ENCODE data around the gene WDR3.
"Not testable (repeated sequence)": the region's sequence is repeated elsewhere in the genome, so short reads cannot be mapped to it uniquely, and the experiment has no call there.

Gene WDR3

DNA sequence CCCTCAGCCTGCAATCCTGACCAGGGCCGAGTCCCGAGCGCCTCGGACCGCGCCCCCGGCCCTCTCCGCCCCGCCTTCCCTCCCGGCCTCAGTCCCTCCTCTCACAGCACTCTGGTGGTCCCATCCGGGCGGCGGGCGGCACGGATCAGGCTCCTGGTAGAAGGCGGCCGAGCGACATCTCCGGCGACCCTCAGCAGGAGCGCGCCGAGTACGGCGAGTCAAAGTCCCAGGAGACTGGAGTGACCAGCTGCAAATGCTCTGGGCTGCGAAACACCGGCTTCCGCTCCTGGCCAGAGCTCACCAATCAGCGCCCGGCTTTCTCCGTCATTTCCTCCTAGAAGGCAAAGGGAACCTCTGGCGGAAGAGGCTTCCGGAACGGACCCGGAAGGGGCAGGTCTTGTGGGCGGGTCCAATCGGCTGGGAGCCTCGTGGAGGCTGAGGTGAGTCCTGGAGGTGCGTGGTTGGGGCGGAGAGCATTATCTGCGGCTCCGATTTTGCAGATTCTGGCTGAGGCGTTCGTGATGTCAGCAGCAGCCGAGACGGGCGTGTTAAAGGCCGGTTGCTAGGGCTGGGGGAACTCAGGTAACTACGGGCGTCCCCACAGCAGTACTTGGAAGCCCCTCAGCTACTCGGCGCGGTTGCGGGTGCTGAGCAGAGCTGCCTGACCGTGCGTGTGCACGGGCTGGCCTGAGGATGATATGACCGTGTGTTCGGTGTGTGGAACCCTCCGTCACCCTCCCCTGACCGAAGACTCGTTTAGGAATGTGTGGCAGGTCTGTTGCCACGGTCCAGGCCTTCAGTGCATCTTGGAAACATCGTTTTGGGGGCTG is at the start of gene WDR3, which contains the start of gene GDAP2:
TSS of gene WDR3 (plus strand) at position 397 of the 830 bp plus-strand sequence. CDS start 3,581 bp downstream, outside the sequence.
TSS of gene GDAP2 (minus strand) at position 279 of the 830 bp plus-strand sequence. CDS start 9,264 bp downstream, outside the sequence.
- DNase-seq (ENCODE audit: low read depth) = peak; percentile 94

DNA sequence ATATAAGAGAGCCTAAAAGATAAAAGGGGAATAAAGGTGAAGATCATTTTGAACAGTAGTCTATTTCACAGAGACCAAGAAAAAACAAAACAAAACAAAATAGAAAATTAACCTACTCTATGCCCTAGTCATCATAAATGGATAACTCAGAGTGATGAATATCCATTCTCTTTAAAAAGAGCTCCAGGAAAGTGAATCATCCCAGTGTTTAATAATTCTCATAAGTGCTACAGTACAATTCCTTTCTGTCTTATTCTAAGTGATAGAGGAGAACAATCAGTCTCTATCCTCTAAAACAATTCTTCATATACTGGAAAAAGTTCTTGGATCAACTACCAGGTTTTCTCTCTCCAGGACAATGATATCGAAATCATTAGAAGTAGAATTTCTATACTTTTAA is 45.9 kb upstream of the WDR3 start:
- no peak for DNase-seq (ENCODE audit: low read depth)

DNA sequence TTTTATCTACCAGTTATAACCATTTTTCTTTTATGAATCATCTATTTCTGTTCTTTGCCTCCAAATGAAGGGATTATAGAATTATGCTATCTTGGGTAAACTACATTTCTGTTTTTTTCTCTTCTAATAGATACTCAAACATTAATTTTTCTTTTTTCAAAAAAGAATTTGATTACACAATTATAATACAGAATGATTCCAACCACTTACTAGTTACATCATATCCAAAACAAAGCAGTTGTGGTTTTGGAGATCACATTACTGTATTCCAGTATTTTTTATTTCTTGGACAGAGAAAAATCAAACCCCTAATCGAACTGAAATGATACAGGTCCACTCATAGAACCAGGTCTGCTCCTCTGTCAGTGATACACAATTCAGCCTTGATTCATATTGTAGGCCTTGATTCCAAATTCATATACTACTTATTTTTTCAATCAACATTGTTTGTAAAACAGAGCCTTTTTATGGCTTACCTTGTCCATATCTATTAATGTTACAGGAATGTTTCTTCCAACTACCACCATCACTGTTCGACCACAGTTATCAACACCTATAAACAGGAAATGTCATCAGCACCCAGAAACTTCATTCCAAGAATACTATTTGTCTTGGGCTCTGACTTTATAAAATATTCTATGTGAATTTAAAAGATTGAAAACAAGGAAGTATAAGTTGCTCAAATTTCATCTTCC is 43.3 kb upstream of the WDR3 start:
- peak; percentile 7 for DNase-seq (ENCODE audit: low read depth)

DNA sequence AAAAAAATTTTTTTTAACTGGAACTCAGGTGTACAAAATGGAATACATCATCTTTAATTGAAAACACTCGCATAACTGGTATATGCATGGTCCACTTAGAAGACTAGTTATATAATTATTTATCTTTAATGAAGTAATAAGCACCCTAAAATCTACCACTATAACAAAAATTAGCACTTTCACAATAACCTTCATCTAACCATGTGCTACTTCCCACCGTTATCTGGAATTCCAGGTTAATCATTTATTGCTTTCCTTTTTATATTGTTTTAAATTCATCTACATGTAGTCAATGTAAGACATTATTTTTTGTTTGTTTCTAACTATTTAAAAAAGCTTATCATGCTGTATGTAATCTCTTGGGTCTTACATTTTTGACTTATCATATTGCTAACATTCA is 39.1 kb upstream of the WDR3 start:
- no peak for DNase-seq (ENCODE audit: low read depth)

DNA sequence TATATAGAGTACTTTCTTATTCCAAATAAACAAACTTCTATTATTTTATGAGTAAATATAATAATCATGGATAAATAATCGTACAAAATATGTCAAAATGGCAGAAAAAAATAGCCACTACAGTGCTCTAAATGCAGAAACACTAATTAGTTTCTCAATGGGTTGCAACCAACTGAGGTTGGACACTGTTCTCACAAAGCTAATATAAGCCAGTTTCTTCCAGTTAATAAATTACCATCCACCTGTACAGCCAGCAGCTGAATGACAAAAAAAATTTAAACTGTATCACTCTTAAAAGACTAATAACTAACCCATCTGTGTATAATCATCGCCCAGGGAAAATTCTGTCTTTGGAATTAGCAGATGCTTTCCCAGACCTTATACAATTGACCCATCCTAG is 37.0 kb upstream of the WDR3 start:
- no peak for DNase-seq (ENCODE audit: low read depth)

DNA sequence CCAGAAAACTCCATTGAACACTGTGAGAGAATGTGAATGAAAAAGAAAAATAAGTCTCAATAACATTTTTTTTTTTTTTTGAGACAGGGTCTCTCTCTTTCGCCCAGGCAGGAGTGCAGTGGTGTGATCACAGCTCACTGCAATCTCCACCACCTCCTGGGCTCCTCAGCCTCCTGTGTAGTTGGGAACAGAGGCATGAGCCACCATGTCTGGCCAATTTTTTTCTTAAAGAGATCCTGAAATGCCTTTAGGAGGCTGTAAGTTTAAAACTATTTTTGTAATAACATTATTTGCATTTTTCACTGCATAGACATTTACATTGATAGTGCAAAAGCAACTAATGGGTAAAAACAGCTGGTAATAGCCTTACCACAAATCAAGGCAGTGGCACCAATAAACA is 35.5 kb upstream of the WDR3 start:
- no peak for DNase-seq (ENCODE audit: low read depth)

DNA sequence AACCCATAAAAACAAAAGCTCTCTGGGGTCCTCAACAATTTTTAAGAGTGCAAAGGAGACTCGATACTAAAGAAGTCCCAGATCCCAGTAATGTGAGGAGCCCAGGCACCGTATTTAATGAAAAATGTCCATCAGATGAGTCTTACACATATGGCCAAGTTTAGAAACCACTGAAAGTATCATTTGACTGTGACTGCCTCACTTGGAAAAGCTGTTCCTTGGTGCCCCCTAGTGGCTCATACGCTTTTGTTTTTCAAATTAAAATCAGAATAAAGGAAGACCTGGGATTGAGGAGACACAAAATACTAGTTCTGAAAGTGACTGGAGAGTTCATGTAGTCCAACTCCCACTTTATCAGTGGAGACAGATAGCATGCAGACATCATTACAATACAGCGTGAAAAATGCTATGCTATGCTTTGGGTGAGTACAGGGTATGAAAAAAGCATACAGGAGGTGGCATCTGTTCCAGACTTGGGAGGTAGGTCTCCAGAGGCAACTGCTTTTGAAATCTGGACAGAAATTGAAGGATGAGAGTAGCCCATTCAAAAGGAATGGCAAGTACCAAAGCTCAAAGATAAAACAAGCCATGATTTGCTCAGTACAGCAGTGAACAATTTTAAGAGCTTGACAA is 33.9 kb upstream of the WDR3 start:
- peak; percentile 80 for DNase-seq (ENCODE audit: low read depth)

DNA sequence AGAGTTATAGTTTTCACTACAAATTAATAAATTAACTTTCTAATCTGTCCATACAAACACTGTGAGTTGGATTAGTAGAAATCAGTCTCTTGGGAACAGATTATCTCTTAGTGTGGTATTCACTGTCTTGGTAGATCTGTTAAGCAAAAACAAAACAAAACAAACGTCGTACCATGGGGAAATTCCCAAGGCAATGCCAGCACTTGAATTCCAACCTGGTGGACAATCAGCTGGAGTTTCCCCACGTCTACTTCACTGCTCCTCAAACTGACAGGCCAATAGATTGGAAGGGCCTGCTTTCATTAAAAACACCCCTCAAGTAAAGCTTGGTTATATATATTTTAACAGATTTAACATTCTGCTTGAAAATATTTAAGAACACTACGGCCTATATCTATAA is 32.0 kb upstream of the WDR3 start:
- no peak for DNase-seq (ENCODE audit: low read depth)

DNA sequence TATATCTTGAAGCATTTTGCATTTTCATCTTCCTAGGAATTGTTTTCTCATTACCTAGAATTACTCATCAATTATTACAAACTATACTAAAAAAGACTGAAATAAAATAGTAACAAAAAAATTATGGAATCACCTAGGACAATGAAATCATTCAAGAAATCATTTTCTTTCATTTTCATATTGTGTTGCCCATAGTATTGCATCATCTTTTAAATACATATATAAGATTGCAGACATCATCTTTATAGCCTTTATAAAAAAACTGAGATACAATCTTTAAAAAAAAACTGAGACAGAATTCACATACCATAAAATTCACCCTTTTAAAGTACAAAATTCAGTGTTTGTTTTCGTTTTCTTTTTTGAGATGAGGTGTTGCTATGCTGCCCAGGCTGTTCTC is 29.7 kb upstream of the WDR3 start:
- no peak for DNase-seq (ENCODE audit: low read depth)

DNA sequence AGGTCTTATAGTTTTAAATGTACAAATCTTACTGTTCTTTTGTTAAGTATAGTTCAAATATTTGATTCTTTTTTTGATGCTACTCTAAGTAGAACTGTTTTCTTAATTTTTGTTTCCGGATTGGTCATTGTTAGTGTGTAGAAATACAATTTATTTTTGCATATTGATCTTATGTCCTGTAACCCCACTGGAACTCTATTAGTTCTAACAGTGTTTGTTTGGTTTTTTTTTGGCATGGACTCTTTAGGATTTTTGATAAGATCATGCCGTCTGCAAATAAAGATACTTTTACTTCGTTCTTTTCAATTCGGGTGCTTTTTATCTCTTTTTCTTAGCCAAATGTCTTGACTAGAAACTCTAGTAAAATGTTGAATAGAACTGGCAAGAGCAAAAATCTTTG is 26.6 kb upstream of the WDR3 start:
- no peak for DNase-seq (ENCODE audit: low read depth)

DNA sequence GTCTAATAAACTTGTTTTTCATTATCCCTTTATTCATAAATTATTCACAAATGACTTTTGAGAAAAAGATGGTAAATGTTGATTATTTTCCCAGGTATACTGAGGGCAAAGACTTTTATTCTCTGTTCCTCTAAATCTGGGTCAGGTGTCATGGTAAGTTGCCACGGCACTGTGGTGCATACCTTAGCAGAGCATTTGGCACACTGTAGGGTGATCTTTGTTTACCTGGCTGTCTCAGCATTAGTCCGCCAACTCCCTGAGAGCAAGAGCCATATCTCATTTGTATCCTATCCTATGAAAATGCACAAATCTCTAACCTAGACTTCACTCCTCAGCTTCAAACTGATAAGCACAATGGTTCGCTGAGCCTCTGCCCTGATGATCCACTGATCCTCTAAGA is 25.1 kb upstream of the WDR3 start:
- no peak for DNase-seq (ENCODE audit: low read depth)

DNA sequence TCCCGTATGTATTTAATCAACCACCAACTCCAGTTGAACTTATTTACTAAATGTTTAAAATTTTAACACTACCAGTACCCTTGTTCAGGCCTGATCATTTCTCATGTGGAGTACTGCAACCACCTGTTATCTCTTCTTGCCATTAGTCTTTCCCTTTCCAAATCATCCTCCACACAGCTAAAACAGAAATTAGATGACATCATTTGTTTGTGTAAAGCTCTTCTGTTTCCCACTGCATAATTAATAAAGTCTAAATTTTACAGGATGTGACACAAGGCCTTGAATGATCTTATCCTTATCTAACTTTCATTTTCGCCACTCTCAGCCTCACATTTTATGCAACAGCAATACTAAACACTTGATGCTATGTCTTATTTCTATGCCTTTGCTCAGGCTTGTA is 24.5 kb upstream of the WDR3 start:
- no peak for DNase-seq (ENCODE audit: low read depth)

DNA sequence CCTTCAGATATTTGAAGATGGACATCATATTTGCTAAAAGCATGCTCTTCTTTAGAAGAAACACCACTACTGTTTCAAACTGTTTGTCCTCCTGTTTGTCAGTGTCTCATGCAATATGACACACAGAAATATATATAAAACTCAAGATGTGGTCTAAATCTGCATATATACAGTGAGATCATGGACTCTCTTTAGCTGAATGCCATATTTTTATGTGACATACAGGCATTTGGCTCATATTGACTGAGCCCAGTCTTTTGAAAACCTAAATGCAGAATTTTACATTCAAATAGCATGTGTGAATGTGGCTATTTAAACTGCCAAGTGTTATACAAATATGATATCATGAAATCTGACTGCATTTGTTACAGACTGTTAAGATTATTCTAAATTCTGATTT is 18.5 kb upstream of the WDR3 start:
- DNase-seq (ENCODE audit: low read depth) = no peak

DNA sequence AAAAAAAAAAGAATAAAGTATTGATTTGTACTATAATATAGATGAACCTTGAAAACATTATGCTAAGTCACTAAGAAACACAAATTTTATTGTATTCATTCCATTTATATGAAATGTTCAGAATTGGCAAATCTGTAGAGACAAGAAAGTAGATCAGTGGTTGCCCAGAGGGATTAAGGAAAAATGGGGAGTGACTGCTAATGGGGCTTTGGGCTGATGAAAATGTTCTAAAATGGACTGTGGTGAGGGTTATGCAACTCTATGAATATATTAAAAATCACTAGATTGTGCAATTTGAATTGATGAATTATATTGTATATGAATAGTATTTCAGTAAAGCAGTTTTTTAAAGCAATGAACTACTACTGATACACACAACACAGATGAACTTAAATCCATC is 10.2 kb upstream of the WDR3 start:
- DNase-seq (ENCODE audit: low read depth) = peak; percentile 46

DNA sequence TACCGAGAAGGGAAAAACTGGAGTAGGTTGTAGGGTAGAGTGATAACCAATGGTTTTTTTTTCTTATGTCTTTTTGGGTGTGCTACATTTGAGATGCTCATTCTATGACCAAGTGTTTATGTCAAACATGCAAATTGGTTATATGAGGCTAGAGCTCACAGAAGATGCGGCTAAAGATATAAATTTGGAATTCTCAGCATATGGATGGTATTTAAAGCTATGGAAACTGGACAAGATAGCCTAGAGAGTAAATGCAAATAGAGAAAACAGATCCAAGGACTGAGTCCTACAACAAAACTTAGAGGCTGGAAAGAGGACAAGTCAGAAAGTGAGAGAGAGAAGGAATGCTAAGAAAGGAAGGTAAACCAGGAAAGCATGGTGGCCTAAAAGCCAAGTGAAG is 7.5 kb upstream of the WDR3 start:
- no peak for DNase-seq (ENCODE audit: low read depth)

DNA sequence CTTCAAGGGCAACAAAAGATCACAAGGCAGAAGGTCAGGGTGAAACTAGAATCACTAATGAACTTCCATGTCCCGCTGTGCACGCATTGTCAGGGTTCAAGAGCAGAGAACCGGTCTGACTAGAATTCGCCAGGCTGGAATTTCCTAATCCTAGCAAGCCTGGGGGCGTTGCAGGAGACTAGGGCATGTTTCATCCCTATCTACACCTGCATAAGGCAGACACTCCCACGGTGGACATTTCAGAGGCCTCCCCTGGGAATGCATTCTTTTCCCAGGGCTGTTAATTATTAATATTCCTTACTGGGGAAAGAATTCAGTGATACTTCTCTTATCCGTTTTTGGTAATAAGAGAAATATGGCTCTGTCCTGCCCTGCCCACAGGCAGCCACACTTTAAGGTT is 6.8 kb upstream of the WDR3 start:
- DNase-seq (ENCODE audit: low read depth) = not testable (repeated sequence)

DNA sequence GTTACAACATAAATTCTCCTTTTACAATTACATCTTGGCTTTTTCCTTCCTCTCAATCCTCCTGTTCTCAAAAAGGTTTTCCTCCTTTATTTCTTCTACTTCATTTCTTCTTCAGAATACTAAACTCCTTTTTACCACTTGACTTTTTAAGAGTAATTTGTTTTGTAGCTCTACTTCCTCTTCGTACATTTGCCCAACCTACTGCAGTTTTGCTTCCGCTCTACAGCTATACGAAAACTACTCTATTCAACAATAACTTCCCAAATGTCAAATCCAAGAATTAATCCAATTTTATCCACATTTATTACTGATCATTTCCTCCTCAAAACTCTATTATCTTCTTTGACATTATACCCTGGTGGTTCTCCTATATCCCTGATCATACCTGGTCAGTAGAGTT is 3.6 kb upstream of the WDR3 start:
- no peak for DNase-seq (ENCODE audit: low read depth)

DNA sequence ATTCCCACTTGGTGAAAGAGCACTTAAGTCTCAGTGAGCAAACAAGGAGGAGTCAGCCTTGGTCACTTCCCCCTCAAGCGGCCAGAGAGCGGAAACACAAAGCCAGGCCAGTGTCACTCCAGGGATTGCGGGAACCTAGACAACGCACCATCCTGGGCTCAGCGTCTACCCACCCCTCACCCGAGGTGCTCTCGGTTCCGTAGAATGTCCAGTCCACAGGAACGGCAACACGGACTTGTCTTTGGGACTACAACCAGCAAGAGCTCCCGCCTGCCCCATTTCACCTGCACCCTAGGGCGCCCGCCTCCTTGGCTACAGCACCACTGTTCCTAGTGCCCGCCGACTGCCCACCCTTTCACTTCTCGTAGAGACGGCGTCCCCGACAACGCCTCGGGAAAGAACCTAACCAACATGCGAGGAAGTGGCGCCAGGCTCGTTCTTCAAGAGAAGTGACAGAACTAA is 627 bp upstream of the WDR3 start:
- DNase-seq (ENCODE audit: low read depth) = peak; percentile 61

DNA sequence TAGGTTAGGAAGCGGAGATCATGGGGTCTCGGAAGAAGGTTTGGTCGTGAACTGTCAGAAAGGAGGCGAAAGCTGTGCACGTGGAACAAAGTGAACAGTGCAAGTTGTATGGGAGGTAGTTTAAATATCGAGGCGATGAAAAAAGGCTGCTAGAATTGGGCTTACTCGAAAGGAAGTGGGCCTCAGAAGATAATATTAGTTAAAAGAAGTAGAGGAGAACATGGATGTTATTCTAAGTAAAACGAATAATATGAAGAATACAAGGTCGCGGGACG is 571 bp downstream of the WDR3 start:
- DNase-seq (ENCODE audit: low read depth) = no peak

DNA sequence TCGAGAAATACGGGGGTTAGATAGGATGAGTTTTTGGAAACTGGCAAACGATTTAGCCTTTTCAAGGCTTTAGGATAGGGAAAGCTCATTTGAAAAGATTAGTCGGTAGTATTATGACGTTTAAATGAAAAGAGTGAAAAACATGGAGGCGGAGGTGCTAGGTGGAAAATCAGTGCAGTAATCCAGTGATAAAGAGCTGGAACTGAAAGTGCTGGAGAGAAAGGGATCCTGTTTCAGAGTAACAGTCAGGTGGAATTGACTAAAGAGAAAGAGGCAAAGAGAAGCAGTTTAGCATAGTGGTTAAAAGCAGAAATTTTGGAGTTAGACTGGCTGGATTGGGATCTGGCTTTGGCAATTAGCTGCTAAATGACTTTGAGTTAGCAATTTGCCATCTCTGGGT is 945 bp downstream of the WDR3 start:
- no peak for DNase-seq (ENCODE audit: low read depth)

DNA sequence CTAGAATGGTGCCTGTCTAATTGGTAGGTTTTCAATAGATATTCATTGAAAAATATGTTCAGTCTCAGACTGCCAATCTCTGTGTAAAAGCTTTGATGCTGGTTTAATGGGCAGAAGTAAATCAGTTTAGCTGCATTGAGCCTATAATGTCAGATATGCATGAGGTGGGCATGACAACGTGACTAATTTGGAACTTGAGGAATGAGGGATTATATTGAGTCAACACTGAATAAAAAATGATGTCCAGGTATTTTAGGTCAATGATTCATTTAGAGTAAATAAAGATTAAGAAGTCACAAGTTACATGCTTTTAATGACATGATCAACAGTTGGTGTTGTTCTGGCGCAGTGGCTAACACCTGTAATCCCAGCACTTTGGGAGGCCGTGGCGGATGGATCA is 3.0 kb downstream of the WDR3 start:
- DNase-seq (ENCODE audit: low read depth) = no peak

DNA sequence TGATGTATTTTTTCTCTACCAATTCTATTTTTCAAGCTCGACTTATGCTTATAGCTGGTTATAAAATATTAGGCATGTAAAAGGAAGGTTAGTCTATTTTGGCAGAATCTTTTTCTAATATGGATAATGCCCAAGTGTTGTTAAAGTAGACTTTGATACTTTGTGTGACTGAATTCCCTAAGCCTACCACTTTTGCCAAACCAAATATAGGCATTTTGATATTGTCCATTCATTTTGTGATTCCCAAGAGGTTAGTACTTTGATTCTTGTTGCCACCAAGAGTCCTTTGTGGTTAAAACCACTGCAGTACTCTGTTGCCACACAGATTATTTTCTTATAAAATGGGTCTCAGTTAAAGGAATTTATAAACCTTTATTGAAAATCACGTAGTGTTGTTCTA is 4.2 kb downstream of the WDR3 start:
- DNase-seq (ENCODE audit: low read depth) = no peak

DNA sequence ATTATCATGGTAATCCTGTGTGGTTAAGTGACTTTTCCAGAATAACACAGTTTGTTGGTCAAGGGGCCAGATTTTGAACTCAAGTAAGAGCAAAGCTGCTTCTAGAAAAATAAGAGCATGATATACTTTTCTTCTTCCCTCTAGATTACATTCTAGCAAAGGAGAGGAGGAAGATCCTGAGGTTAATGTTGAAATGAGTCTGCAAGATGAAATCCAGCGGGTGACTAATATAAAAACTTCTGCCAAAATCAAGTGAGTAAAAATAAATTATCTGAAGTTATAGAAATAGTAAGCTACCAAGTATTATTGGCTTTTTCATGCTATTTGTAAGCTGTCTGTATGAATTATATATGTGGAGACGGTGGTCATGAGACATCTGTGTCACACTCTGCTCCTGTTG is 12.8 kb downstream of the WDR3 start:
- no peak for DNase-seq (ENCODE audit: low read depth)

Measured in fibroblast of gingiva (primary cell).